Activated CD8-positive, alpha-beta memory T cell treated with anti-CD3 and anti-CD28 coated beads for 1 hour (primary cell): ENCODE results near the gene PPT2.
"Not testable (repeated sequence)": the region's sequence is repeated elsewhere in the genome, so short reads cannot be mapped to it uniquely, and the experiment has no call there.

Source experiments
- DNase-seq, 2 donors: peaks; one replicate each; pipeline ENCODE4 v3.0.0-alpha.2; 2020; ENCODE audit warnings: low read depth in 1 of 2; ENCODE audit errors: extremely low read depth in 1 of 2

PPT2 gene

GRCh38 chr6:32175711-32176475 is 22.0 kb downstream of the PPT2 start, which contains the start of gene AGPAT1:
Gene AGPAT1 (minus strand): TSS chr6:32176084. CDS start chr6:32171496, 4,588 bp downstream.
- peak; percentile 93 to 94 for DNase-seq

DNA sequence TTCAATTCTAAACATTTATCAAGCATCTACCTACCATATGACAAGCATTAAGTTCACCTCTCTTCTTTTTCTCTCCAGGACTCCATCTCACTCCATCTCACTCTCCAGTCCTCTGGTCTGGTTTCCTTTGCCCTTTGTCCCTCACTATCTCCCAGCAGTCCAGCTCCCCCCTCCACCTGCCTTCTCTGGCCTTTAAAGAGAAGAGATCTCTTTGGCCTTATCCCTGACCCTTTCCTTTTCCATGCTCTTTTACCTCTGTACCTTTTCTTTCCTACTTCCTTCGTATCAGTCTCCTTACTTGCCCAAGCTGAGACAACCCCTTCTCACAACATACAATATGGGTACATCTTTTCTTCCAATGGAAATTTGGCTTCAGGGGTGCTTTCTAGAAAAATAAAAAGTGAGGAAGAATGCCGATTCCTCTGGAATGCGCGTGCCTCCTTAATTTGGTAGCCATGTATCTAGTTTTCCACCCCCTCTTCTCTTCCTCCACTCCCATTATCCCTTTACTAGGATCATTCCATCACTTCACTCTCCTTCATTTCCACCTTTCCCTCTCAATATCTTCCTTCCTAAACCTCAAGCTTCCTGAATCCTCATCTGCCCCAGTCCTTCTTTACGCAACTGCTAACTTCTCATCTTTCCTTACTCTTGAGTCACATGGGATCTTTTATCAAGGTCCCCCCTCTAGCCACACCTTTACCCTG is 22.7 kb downstream of the PPT2 start:
- DNase-seq, result no peak

- DNase-seq, result no peak
Observed at GRCh38 chr6:32177183-32177787, 23.3 kb downstream of the PPT2 start.

- DNase-seq, result peak; percentile 84 to 92
Observed at GRCh38 chr6:32177788-32178546, 24.0 kb downstream of the PPT2 start, which contains the start of gene RNF5. Gene RNF5 (plus strand): TSS chr6:32178405. CDS start chr6:32178512, 107 bp downstream.

GRCh38 chr6:32178547-32179440 is 24.9 kb downstream of the PPT2 start:
- no peak for DNase-seq

- no peak for DNase-seq
Observed at GRCh38 chr6:32179766-32180405, 25.9 kb downstream of the PPT2 start.

- DNase-seq, result no peak
Observed at GRCh38 chr6:32181148-32181702, 27.3 kb downstream of the PPT2 start.

GRCh38 chr6:32181915-32182529 is 28.1 kb downstream of the PPT2 start:
- no peak for DNase-seq

DNA sequence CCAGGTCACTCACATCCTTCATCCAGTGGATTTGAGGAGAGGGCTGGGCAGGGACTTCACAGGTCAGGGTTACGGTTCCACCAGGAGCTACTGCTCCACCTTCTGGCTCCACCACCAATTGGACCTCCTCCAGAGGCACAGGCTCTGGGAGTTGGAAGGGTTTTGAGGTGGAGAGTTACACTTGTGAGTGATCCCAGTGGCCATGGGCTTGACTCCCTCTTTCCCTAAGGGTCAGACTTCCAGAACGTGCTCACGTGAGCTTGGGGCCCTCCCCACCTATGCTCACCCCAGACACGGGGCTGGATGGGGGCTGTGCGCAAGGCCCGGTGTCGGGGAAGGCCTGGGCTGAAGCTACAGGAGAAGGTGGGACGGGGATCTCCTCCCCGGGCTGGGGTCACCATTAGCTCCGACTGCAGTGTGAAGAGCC is 28.6 kb downstream of the PPT2 start:
- no peak for DNase-seq

GRCh38 chr6:32183030-32183429 is 29.1 kb downstream of the PPT2 start:
- no peak for DNase-seq

- DNase-seq, result no peak
Observed at GRCh38 chr6:32183483-32184083, 29.6 kb downstream of the PPT2 start.

- no peak for DNase-seq
Observed at GRCh38 chr6:32184084-32184640, 30.2 kb downstream of the PPT2 start, which contains the start of gene AGER. Gene AGER (minus strand): TSS chr6:32184253. CDS start chr6:32184222, 31 bp downstream.

DNA sequence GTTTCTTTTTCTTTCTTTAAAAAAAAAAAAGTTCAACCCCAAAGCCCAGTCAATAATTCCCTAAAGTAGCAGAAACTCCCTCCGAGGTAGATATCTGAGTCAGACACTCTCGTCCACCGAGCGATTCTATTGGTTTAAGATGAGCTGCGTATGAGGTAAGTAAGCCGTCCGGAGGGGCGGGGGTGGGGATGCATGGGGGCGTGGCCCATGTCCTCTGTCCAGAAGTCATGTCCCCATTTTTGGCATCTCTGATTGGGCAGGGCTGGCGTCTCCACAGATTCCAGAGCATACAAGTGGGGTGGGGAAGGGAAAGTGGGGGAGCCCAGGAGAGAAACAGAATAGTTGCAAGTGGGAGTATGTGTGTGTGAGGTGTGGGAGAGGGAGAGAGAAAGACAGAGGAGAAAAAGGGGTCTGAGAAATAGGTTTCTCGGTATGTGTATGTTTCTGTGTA is 31.8 kb downstream of the PPT2 start:
- not testable (repeated sequence) for DNase-seq

DNA sequence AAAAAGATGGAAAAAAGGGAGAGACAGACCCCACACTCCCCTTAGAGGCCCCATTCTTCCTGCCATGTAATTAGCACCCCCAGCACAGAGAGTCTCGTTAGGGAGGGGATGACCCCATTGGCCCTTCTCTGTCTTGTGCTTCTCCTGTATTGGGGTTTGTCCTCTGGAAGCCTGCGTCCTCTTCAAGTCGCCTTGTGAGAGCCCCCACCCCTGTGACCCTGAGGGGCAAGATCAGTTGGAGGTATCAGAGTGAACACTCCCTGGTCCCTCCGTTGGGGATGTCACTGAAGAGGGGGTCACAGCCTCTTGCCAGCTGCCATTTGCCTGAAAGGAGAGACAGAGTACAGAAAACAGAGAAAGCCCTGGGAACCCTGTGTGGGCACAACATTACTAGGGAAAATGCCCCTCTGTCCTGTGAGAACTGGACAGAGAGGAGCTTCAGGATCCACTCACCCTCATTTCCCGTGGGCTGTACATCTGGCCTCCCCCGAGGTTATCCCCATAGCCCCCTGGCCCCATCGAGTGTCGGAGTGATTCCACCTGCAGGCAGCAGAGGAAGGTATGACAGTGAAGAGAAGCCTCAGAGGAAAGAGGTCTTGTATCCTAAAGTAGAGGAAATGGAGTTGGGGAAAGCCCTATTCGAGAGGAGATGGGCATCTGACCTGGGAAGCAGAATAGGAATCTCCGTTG is 32.4 kb downstream of the PPT2 start:
- DNase-seq, result not testable (repeated sequence)

DNA sequence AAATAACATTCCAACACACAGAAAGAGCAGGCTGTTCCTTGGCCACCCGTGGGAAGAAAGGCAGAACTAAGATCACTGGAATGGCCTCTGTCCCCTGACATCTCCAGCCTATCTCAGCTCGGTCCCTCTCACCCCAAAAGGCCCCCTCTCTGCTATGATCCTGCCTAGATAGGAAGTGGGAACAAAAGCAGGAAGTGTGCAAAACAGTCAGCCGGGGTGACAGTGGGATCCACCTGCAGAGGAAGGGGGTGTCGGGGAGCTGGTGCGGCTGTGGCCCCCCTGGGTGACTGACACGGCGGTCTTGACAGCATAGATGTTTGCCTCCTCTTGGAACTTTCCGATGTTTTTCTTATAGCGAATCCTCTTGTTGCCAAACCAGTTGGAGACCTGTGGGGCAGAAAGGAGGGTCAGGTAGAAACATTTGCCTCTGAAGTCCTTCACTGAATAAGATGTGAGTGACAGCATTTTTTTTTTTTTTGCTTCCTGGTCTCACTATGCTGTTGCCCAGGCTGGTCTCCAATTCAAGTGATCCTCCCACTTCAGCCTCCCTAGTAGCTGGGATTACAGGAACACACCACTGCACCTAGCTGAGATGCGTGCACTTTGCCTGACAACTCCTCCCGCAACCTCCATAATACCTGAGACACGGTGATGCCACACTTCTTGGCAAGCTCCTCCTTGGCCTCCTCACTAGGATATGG is 33.2 kb downstream of the PPT2 start:
- DNase-seq, result no peak

- not testable (repeated sequence) for DNase-seq
Observed at GRCh38 chr6:32187725-32188380, 33.9 kb downstream of the PPT2 start.
